ENCODE measurements around the gene CHMP5. TPM values are rescaled to one million over a fixed set of nuclear protein-coding genes. Genes with fewer than 3 reads are reported as not detected.

The CHMP5 gene
- polyA plus RNA-seq, 3 donors, result 33.5 to 72.5 (median 65.0) TPM

DNA sequence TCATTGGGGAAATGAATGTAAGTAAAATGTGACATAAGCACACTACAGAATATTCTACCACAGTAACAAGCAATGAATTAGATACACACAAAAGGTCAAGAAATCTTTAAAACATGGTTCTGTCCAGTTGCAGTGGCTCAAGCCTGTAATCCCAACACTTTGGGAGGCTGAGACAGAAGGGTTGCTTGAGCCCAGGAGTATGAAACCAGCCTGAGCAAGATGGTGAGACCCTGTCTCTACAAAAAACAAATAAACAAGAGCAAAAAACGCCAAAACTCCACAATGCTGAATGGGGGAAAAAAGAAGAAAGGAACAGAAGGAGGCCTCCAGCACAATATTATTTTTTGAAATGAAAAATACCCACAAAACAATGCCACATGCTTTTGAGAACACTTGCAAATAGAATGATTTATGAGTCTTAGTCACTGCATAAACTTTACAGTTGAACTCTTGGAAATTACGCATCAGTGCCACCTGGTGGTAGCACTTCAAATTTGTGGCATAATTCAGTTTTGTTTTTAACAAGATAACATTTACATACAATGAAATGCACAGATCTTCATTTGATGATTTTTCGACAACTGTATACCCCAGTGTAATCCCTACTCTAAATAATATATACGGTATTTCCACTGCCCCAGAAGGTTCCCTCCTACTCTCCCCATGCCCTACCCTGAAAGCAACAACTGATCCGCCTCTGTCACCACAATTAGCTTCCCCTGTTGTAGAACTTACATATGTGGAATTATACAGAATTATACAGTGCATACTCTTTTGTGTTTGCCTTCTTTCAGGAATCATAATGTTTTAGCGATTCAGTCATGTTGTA is 39.3 kb upstream of the CHMP5 start:
- no peaks in the 10 kb centered on the region for H3K36me3 ChIP-seq (replicated peaks in 1 of 2; ENCODE audit: control insufficient read depth in 1 of 2, insufficient read depth in 2 of 2, low read length in 2 of 2)
- no peaks in the 10 kb centered on the region for H3K79me2 ChIP-seq (ENCODE audit: insufficient read depth, low read length)
- H3K4me3 Mint-ChIP-seq, result peak overlapping the region; percentile 53 to 71
- H3K9me3 ChIP-seq (replicated peaks in 1 of 2; ENCODE audit: control insufficient read depth in 1 of 2, insufficient read depth in 1 of 2, low read length in 2 of 2), result no peaks in the 10 kb centered on the region
- intact Hi-C loops (cut with micrococcal nuclease), result loop anchor here (2.0 to 10.0 kb wide), 5 partner anchors 39 to 145 kb away; partner anchors contain the start of genes B4GALT1 (in 1 of the 2), BAG1 (in 1 of the 2) and CHMP5 (in 1 of the 2)
- peak overlapping the region; percentile 62 for H3K4me2 ChIP-seq (replicated peaks; ENCODE audit: extremely low read depth, low read length, poor library complexity, severe bottlenecking)
- H3K9ac ChIP-seq (ENCODE audit: insufficient read depth, low read length, poor library complexity, severe bottlenecking), result no peak overlapping the region
- TF ChIP-seq, protein P1, sequence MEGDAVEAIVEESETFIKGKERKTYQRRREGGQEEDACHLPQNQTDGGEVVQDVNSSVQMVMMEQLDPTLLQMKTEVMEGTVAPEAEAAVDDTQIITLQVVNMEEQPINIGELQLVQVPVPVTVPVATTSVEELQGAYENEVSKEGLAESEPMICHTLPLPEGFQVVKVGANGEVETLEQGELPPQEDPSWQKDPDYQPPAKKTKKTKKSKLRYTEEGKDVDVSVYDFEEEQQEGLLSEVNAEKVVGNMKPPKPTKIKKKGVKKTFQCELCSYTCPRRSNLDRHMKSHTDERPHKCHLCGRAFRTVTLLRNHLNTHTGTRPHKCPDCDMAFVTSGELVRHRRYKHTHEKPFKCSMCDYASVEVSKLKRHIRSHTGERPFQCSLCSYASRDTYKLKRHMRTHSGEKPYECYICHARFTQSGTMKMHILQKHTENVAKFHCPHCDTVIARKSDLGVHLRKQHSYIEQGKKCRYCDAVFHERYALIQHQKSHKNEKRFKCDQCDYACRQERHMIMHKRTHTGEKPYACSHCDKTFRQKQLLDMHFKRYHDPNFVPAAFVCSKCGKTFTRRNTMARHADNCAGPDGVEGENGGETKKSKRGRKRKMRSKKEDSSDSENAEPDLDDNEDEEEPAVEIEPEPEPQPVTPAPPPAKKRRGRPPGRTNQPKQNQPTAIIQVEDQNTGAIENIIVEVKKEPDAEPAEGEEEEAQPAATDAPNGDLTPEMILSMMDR (IDR thresholded peaks at IDR 0.05), result peak; percentile 85
- no peak overlapping the region for H2AFZ ChIP-seq (ENCODE audit: insufficient read depth, low read depth, low read length, poor library complexity, severe bottlenecking)
- H3K9me3 Mint-ChIP-seq, result peaks cover 0 to 3% (median 0%) of the 10 kb centered on the region in 7 donors
- no peaks in the 10 kb centered on the region for H3K27me3 ChIP-seq (ENCODE audit: control insufficient read depth in 2 of 2, insufficient read depth in 2 of 2, low read length in 2 of 2)
- peak overlapping the region in 1 of 2 donors; percentile 90 for H3K27ac ChIP-seq (ENCODE audit: low read depth in 1 of 2, low read length in 2 of 2)
- H3K27ac Mint-ChIP-seq, result peak overlapping the region; percentile 91 to 97 (median 96)
- 0% methylated on average over 1 of the region's 6 CpGs for WGBS (ENCODE audit: insufficient coverage)
- H3K4me3 ChIP-seq (replicated peaks in 1 of 3; ENCODE audit: low read depth in 2 of 3, low read length in 3 of 3), result peak overlapping the region in 1 of 3 experiments; percentile 58
- peaks cover 0 to 2% (median 0%) of the 10 kb centered on the region in 3 donors for H3K27me3 Mint-ChIP-seq (ENCODE audit: low read depth in 3 of 3)
- H3K36me3 Mint-ChIP-seq, result no peaks in the 10 kb centered on the region
- H3K4me1 ChIP-seq (ENCODE audit: control insufficient read depth in 1 of 2, insufficient read depth in 2 of 2, low read length in 2 of 2), result peaks cover 38 to 45% of the 10 kb centered on the region in 2 donors
- H3K4me1 Mint-ChIP-seq, result peaks cover 46% of the 10 kb centered on the region
- H4K20me1 ChIP-seq (ENCODE audit: insufficient read depth, low read length), result no peaks in the 10 kb centered on the region
- DNase-seq, result peak; percentile 63 to 70 (median 68)

DNA sequence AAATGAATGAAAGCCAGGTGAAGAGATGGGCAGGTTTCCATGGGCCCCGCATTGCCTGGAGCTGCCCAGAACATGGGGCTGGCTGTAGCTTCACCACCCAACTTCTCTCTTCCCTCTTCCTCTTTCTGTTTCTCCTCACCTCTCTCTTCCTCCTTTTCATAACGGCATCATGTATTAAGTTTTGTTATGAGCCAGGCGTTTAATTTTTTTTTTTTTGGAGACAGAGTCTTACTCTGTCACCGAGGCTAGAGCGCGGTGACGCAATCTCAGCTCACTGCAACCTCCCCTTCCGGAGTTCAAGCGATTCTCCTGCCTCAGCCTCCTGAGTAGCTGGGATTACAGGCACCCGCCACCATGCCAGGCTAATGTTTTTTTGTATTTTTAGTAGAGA is 37.8 kb upstream of the CHMP5 start:
- WGBS (ENCODE audit: insufficient coverage), result 0% methylated on average over 3 of the region's 10 CpGs
- Histone ChIP-seq H3K79me2 (ENCODE audit: insufficient read depth, low read length) (no peaks in the 10 kb centered on the region), H3K4me3 (replicated peaks in 1 of 3; ENCODE audit: low read depth in 2 of 3, low read length in 3 of 3) (peak overlapping the region in 1 of 3 experiments; percentile 58), H3K4me1 (ENCODE audit: control insufficient read depth in 1 of 2, insufficient read depth in 2 of 2, low read length in 2 of 2) (peaks cover 26 to 32% of the 10 kb centered on the region in 2 donors), H4K20me1 (ENCODE audit: insufficient read depth, low read length) (no peaks in the 10 kb centered on the region), H3K27ac (ENCODE audit: low read depth in 1 of 2, low read length in 2 of 2) (peak overlapping the region; percentile 77 to 90), H3K9ac (ENCODE audit: insufficient read depth, low read length, poor library complexity, severe bottlenecking) (peak overlapping the region; percentile 41), H3K36me3 (replicated peaks in 1 of 2; ENCODE audit: control insufficient read depth in 1 of 2, insufficient read depth in 2 of 2, low read length in 2 of 2) (no peaks in the 10 kb centered on the region), H3K27me3 (ENCODE audit: control insufficient read depth in 2 of 2, insufficient read depth in 2 of 2, low read length in 2 of 2) (no peaks in the 10 kb centered on the region), H3K9me3 (replicated peaks in 1 of 2; ENCODE audit: control insufficient read depth in 1 of 2, insufficient read depth in 1 of 2, low read length in 2 of 2) (no peaks in the 10 kb centered on the region), H3K4me2 (replicated peaks; ENCODE audit: extremely low read depth, low read length, poor library complexity, severe bottlenecking) (peak overlapping the region; percentile 62), H2AFZ (ENCODE audit: insufficient read depth, low read depth, low read length, poor library complexity, severe bottlenecking) (peak overlapping the region; percentile 33)
- peaks cover 33% of the 10 kb centered on the region for H3K4me1 Mint-ChIP-seq
- peaks cover 0 to 3% (median 0%) of the 10 kb centered on the region in 7 donors for H3K9me3 Mint-ChIP-seq
- H3K4me3 Mint-ChIP-seq, result peak overlapping the region; percentile 39 to 59
- peak; percentile 90 to 94 (median 94) for DNase-seq
- TF ChIP-seq, protein P1 (IDR thresholded peaks at IDR 0.05), result no peak
- intact Hi-C loops (cut with micrococcal nuclease), result loop anchor here (2.0 to 10.0 kb wide), 4 partner anchors 38 to 95 kb away; partner anchors contain the start of genes B4GALT1 (in 1 of the 2), BAG1 (in 1 of the 2) and CHMP5 (in 1 of the 2)
- H3K27me3 Mint-ChIP-seq (ENCODE audit: low read depth in 3 of 3), result peaks cover 0 to 2% (median 0%) of the 10 kb centered on the region in 3 donors
- H3K36me3 Mint-ChIP-seq, result no peaks in the 10 kb centered on the region
- H3K27ac Mint-ChIP-seq, result peak overlapping the region; percentile 91 to 97 (median 96)

All from CD14-positive monocyte (primary cell).